HG02885 (cell line): ENCODE data around the gene ANO10.
A peak's percentile ranks its signal among the peaks of the same experiment; 100 is the strongest.

Source experiments
- ATAC-seq: cut with Tn5 transposase; IDR thresholded peaks from one replicate; pipeline ENCODE4 v1.9.1; 2021; ENCODE audit warnings: mild to moderate bottlenecking; ENCODE audit not compliant: unreplicated experiment, poor library complexity

ANO10 gene

GRCh38 chr3:43389388-43390254, 232.2 kb downstream of the ANO10 start:
- ATAC-seq = peak; percentile 64

- no peak for ATAC-seq
These were observed 232.9 kb downstream of the ANO10 start for GRCh38 chr3:43388915-43389314.

DNA sequence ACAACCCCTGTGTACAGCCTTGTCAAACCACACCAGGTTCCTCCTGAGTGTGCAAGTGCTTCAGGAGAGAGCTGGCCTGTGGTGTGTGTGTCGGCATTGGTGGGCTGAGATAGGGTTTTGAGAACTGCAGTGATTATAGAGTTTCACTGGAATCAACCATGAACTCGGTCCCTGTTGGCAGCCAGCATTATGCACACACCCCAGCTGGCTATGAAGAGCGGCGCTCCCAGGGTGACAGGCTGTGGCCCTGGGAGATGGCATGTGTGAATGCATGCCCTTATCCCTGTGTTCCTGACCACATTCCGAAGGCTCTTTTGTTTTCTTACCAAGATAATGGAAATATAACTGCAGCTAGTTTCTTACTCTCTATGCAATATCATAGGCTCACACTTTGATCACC, 233.6 kb downstream of the ANO10 start:
- ATAC-seq = no peak

DNA sequence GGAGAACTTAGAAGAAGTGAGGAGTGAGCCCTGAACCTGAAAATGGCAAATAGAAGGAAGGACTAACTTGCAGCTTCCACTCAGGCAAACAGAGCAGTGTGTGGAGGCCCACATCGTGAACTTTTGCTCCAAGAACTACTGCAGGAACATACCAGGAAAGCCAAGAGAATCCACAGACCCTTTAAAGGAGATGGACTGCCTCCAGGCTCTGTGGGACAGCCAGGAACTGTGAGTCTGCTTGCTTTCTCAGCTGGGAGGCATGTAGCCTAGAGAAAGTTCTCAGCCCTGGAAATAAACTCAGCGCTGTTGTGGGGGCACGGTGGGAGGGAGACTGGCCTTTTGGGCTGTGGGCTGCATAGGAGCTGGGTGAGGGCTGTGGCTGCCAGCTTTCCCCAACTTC, 242.5 kb downstream of the ANO10 start:
- ATAC-seq = no peak

- peak; percentile 68 for ATAC-seq
These were observed 243.5 kb downstream of the ANO10 start for GRCh38 chr3:43378066-43378935.

- ATAC-seq = no peak
These were observed 248.3 kb downstream of the ANO10 start for GRCh38 chr3:43373560-43373928.

- ATAC-seq = no peak
These were observed 248.8 kb downstream of the ANO10 start for GRCh38 chr3:43372809-43373559.

DNA sequence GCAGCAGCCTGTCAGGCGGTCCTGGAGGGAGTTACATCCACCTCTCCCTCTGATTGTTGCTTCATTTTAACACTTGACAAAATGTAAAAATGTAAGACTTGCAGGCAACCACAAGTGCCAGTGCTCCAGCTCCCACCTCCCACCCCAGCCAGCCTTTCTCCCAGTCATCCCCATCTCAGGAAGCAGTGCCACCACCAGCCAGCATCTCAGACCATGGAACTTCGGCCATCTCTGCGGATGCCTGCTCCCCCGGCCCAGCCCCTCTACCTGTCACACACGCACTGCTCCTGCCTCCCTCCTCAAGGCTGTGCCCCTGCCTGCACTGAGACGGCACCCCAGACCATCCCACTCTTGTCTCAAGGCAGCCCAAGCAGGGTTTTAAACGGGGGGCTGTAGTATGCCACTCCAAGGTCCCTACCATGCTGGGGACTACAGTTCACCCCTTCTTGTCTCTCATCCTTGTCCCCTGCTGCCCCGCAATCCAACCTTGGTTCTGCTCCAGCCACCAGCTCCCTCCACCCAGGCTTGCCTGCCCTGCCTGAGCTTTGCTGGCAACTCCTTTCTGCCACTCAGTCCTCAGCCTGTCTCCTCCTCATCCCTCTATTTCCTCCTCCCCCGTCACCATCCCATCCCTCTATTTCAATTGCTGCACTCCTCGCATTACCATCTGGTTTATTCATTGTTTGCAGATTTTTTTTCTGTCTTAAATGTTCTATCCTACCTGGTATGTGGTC, 249.6 kb downstream of the ANO10 start:
- no peak for ATAC-seq

- no peak for ATAC-seq
These were observed 250.3 kb downstream of the ANO10 start for GRCh38 chr3:43371494-43371893.

DNA sequence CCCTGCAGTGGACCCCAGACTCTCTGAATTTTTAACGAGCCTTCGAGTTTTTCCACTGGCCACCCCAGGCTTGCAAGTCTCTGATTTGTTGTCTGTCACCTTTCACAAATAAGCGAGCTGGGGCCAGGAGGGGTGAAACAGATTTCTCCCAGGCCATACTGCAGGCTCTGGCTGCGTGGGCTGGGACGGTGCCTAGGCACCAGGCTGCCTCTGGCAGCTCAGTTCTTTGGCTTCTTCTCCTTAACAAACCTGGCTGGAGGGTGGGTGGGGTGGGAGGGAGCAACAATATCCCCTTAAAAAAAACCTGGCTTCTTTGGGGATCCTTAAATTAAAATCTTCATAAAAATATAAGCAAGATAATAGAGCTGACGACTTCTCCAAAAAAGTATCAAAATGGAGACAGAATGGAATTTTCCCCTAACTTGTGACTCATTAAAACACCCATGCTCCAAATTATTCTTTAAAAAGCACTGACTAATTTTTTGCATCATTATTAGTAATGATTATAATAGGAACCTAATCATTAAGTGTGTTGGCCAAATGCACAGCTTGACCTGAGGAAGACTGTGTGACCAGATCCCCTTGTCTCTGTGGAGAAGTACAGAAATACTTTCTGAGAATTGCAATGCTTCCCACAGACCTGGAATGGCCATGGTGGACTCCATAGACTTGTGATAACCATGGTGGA, 251.4 kb downstream of the ANO10 start:
- ATAC-seq = no peak

- ATAC-seq = no peak
These were observed 252.2 kb downstream of the ANO10 start for GRCh38 chr3:43369404-43370292.

DNA sequence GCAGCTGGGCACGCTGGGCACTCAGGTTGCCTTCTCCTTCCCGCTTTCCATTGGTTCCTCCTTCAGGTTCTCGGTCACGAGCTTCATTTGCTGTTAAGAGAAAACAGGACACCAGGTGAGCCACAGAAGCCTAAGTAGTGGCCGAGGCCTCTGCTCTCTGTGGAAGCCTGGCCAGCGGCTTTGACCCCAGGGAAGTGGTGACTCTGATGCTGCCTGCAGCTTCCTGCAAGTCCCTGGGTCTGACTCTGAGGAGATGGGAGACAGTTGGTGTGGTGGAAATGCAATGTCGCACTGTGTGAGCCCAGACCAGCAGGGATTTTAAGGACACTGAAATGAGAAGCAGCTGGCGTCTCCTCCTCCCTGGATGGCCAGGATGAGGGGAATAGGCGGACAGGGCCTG, 254.9 kb downstream of the ANO10 start:
- ATAC-seq = no peak

GRCh38 chr3:43366481-43366880, 255.3 kb downstream of the ANO10 start:
- ATAC-seq = no peak

GRCh38 chr3:43365601-43366305, 256.1 kb downstream of the ANO10 start:
- ATAC-seq = no peak

- no peak for ATAC-seq
These were observed 256.9 kb downstream of the ANO10 start for GRCh38 chr3:43364926-43365325.

DNA sequence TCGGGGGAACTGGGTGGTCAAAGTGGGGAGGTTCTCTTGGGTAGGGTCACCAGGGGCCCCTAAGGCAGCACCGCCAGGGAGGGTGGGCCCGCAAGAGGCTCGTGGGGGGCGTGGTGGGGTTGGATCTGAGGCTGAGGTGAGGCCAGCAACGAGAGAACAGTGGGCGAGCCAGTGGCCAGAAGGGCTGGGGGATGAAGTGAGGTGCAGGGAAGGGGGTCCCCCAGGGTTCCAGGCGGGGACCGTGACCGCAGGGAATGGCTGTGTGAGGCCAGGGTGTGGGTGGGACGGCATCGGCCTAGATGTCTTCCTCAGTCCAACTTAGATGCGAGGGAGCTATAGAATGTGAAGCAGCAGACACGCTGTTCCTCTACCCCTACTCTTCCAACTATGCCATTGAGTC, 257.3 kb downstream of the ANO10 start:
- ATAC-seq = no peak

DNA sequence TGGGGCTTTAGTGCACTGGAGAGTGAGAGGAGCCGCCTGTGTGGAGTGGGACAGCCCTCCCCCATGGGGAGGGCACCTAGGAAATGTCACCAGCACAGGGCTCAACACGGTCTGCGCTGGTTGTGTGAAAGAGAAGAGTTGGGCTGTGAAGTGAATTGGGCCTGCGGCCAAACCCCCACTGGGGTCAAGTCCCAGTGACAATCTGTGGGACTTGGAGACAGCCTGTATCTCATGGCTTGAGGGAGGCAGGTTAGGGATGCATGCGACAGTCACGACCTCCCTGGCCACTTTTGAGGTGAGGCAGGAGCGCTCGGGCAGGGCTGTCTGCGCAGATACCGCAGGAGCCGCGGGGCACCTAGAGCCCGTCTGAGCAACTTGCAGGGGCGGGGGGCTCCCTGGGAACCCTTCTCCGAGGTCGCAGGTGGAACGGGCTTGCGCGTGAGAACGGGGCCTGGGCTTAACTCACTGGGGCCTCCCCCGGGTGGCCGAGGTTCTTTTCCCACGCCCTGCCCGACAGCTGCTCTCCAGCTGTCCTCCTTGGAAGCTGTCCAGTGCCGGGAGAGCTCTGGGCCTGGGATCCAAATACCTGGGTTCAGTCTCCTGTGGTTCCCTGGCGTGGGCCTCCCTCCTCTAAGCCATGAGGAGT, 258.1 kb downstream of the ANO10 start:
- ATAC-seq = no peak
